Hematopoietic multipotent progenitor cell treated with erythropoietin and hydrocortisone succinate and interleukin-3 and kit ligand, for 4 days (in vitro differentiated cells): Measurements from ENCODE around the gene SPATA31C2.
"Not testable (repeated sequence)": the region's sequence is repeated elsewhere in the genome, so short reads cannot be mapped to it uniquely, and the experiment has no call there.

ENCODE experiments used
- DNase-seq: peaks from one replicate; pipeline ENCODE4 v3.0.0-alpha.2; 2015

SPATA31C2 gene

DNA sequence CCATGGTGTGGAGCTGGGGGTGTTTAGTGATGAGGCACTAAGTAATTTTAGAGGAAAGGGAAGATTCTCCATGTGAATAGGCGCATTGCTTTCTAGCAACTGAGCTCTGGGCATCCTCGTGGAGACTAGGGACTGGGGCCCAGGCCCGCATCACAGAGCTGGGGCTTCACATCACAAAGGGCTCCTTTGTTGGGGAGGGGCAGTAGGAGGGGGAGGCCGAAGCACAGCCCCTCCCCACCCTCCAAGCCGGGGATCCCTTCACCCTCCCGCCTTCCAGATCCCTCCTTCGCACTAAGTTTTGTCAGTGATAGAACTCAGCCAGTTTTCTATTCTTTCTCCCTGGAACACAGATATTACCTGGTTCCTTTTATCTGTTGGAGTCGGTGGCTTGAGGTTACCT is at the start of gene SPATA31C2:
Gene SPATA31C2, minus strand, starts transcription at position 101 of the 400 bp plus-strand sequence. Its CDS starts 29 bp downstream, at position 72.
- not testable (repeated sequence) for DNase-seq

DNA sequence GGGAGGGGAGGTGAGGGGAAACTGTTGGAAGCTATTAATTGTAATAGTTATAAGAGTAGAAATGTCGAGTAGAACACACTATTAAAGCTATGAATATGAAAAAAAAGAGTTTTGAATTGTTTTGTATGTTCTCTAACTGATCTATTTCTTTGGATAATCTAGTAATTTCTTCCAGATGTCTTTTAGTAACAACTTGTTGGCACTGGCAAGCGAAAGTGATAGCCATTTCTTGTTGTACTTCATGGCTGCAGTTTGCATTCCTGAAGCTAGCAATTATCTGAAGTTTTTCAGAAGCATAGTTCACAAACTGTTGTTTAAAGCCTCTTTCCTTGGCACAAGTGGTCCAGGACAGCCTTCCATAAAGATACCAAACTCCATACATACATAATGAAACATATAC is 49.4 kb upstream of the SPATA31C2 start:
- DNase-seq, result no peak

DNA sequence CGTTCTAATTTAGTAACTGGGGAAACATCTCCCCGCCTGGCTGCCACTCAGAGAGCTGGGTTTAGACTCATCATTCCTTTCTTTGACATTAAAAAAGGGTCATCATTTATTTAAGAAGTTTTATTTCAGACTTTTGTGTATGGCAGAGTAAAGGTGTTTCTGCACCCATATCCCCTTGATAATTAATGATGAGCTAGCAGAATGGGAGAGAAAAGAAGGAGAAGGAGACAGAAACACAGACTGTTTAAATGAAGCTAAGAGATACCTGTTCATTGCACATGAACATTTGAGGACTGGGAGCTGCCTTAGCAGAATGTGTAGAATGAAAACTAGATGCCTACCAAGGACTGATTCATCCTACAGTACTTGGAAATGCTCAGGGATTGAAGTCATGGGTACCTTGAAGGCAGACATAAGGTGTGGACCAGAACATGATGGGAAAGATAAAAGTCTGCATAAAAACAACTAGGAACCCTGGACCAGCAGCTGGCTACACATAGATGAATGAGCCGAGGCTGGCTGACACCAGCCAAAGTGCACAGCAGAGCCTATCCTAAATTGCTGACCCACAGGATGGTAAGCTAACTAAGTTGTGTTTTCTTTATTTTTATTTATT is 48.3 kb upstream of the SPATA31C2 start:
- no peak for DNase-seq

DNA sequence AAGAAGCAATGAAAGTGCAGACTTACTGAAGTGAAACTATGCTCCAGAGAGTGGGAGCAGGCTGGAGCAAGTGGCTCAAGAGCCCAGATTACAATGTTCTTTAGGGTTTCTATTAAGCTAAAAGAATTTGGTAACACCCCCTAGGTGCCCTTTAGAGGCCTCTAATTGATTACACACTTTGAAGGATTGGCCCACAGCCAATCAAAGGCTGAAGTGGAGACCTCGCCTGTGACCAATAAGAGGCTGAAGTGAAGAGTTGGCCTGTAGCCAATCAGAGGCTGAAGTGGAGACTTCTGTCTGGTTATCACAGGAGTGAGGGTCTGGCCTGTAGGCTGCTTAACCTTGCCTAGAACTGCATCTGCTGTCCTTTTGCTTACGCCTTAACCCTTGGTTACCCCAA is 46.7 kb upstream of the SPATA31C2 start:
- peak; percentile 8 for DNase-seq

DNA sequence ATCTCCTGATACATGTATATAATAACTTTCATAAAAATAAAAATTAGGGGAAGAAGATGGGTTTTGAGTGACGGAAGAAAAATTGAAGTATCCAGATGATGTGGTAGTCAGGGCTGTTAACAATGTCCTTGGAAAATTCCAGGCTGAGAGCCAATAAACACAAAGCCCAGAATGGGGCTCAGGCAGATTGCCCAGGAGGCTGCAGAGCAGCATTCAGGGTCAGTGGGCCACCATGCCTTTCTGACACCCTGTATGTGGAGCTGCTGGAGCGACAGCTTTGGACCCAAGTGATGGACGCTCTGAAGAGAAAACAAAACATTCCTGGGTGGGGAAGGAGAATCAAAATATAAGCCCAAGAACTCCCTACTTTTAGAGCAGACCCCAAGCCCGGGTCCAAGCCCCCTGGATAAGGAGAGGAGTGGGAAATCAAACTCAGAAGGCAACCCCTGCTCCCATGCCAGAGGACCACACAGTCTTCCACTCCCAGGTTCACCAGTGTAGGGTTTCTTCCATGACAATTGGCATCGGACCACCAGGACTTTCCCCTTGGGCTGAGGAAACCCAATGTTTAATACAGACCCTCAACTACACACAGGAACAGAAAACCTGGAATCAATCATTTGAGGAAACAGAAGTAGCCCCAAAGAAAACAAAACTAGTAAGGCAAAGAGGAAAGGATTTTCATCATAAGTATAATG is 45.7 kb upstream of the SPATA31C2 start:
- DNase-seq, result no peak

DNA sequence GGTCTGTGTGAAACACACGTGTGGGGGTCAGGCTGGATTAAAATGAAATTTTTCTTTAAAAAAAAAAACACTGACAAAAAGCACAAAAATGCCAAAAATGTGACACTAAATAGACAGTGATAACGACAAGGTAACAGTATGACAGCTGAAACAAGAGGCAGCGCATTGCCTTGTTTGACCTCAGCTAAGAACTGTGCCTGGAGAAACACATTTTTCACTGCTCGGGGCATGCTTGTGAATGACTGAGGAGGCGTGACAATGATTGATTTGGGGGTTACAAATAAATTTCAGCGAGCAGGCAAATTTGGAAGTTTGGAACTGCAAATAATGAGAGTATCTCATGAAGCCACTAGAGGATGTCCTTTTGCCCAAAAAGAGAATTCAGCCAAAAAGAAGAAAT is 44.2 kb upstream of the SPATA31C2 start:
- no peak for DNase-seq

DNA sequence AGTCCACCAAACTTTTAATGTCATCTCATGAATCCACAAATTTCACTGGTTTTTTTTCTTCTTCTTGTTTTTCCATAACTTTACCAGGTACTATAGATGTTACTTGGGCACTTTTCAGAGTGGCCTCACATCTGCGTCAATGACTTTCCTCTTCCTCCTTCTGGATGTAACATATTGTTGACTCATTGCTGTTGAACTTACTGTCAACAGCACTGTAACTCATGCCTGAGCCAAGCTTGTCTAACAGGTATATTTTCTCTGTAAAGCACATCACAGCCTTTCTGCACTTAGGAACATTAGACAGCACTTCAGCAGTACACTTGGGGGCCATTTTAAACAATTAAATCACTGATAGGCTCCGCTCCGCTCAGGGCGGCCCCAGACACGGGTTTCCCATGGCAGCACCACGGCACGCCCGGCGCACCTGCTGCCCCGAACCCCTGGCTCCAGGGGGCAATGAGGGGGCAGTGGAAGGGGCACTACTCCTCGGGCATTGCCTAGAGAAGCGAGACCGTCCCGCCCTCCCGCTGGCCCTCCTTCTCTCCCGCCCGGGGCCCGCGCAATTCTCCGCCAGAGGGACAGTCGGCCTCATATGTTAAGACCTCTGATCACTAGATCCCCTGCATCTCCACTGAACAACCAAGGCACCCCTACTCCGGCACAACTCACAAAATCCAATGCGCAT is 41.9 kb upstream of the SPATA31C2 start:
- peak; percentile 8 for DNase-seq

DNA sequence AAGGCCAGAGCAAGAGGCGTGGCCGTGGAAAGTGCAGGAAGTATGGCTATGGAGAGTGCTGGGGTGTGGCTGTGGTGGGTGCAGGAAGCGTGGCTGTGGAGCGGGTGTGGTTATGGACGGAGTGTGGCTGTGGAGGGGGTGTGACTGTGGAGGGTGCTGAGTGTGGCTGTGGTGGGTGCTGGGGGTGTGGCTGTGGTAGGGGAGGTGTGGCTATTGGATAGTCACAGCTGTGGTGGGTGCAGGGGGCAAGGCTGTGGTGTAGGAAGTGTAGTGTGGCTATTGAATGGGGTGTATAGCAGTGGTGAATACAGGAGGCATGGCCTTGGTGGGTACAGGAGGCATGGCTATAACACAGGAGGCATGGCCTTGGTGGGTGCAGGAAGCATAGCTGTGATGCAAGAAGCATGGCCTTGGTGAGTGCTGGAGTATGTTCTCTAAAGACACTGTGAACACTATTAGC is 40.8 kb upstream of the SPATA31C2 start:
- DNase-seq, result peak; percentile 63

DNA sequence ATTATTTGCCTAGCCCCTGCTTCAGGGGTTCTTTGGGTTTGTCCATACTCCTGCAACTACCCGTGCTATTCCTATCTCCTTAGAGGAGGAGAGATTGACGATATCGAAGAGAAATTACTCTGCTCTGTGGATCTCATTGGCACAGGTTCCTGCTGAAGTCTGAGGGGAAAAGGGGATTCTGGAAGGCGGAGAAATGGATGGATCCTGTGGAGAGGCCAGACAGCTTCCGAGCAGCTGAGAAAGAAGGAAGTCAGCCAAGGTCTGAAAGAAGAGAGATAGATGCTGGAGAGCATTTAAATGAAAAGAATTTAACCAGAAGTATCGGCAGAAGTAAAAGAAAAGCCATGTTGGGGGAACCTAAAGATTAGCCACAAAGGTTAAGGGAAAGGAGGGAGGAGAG is 40.4 kb upstream of the SPATA31C2 start:
- no peak for DNase-seq

DNA sequence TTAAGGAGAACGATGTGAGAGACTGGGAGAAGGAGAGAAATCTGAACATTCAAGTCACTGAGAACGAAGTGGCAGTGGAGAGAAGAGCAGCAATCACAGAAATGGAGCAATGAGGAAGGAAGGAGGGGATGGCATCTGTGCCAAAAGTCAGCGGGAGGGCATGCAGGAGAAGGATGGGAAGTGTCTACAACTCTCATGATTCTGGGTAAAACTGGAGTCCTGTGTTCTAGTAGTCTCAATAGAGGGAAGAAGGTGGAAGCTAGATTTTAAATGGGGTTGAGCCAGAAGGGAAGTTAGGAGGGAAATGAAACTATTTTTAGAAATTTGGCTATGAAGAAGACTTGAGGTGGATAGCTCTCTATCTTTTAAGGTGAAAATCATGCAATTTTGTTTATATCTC is 39.1 kb upstream of the SPATA31C2 start:
- no peak for DNase-seq

DNA sequence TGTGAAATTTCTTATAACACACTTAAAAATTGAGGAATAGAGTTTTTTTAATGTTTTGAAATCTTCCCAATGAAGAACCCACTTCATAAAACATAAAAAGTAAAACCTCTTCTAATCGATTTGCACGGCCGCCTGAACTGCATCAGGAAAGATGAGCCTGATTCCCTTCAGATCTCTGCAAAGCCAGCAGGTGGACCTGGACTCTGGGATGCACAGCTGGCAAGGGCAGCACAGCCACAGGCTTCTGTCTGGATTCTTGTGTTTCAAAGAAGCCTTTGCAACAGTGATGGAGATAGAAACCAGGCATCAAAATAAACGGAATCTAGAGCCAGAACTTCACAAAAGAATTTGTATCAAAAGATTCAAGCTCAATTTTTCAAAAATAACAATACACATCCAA is 36.0 kb upstream of the SPATA31C2 start:
- DNase-seq, result no peak

DNA sequence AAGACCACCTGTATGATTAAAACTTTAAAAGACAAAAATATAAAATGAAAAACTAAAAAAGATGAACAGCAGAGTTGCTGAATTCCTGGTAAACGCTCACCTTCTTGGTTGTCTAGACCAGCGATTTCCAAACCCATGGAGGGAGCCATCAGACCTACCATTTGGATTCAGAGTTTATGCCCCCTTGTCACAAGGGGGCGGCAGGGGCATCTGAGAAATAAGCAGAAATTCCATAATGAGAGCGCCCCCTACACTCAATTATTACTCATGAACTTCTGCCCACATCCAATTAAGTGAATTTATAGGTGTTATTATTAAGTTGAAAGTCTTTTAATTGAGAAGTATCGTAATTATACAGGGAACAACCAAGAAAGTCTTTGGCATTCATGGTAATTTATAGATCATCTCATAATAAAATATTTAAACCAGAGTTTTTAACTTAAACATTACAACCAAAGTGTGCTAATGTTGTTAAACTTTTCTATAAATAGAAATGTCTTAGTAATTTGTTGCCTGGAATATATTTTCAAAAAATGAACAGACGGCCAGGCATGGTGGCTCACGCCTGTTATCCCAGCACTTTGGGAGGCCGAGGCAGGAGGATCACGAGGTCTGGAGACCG is 35.2 kb upstream of the SPATA31C2 start:
- peak; percentile 95 for DNase-seq

DNA sequence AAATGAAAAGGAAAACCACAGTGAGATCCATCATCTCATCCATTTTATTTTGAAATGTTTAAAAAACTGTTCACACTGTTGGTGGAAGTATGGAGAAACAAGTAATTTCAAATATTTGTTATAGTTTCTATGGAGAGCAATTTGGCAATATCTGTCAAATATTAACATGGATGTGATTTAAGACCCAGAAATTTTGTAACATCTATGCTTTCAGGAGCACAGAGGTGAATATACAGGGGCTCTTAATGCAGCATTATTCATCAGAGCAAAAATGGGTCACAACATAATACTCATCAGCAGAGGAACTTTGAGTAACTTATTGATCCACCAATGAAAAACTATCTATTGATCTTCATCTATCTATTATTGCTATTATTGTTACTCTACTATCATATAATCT is 31.4 kb upstream of the SPATA31C2 start:
- DNase-seq, result no peak

DNA sequence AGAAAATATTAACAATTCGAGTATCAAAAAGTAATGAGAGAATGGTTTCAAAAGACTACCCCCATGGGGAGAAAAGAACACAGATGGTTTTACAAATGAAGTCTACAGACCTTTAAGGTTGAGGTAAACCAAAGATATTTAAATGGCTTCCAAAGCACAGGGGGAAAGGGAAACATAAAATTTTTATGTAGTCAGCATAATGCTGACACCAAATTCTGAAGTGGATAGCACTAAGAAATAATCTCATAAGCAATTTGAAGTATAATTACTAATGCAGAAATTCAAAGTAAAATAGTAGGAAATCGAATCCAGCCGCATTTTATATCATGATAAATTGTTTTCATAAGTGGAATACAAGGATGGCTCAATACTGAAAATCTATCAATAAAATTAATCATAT is 30.3 kb upstream of the SPATA31C2 start:
- no peak for DNase-seq

DNA sequence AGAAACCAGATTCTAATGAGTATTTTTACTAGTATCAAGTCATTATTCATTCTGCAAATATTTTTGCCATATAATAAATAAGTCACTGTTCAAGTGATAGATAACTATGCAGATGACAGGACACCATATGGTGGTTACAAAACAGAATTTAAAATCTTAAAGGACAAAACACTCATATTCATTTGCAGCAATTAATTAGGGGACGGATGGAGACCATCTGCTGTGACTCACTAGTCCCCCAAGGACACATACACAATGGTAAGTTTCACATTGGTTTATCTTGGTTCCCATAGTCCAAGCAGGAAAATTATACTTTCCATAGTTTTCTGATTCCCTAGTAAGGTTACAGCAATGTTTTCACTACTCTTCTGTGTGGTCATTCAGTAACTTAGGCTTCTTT is 28.4 kb upstream of the SPATA31C2 start:
- DNase-seq, result no peak

DNA sequence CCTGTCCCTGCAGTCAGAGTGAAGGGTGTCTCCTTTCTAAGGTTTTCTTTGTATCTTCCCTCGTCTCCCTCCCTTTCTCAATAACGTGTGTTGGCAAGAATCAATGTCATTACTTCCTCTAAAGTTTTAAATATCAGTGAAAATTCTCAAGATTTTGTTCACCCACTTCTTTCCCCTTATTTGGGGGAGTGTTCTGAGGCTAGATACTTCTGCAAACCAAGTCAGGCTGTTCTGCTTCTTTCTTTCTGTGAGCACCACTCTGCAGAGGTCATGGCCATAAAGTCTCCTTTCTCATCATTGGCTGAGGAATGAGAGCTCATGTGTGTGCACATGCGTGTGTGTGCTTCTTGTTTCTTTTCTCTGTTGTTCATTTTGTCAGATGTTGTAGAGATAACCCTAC is 26.6 kb upstream of the SPATA31C2 start:
- DNase-seq, result no peak

DNA sequence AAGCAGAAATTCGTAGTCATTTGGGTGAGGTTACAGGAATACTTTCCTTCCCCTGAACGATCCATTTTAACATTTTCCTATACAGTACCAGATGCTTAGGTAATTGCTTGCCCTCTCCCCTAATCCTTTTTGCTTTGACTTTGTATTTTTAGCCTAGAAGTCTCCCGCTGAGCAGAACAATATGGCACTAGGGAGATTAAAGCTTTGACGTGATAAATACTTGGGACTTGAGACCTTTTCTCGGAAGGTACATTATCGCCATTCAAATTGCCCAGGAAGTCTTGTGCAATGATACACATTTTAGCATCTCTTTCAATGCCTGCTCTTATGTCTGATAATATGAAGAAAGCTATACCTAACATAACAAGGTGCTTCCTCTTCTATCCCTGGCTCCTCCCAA is 22.9 kb upstream of the SPATA31C2 start:
- DNase-seq, result no peak

DNA sequence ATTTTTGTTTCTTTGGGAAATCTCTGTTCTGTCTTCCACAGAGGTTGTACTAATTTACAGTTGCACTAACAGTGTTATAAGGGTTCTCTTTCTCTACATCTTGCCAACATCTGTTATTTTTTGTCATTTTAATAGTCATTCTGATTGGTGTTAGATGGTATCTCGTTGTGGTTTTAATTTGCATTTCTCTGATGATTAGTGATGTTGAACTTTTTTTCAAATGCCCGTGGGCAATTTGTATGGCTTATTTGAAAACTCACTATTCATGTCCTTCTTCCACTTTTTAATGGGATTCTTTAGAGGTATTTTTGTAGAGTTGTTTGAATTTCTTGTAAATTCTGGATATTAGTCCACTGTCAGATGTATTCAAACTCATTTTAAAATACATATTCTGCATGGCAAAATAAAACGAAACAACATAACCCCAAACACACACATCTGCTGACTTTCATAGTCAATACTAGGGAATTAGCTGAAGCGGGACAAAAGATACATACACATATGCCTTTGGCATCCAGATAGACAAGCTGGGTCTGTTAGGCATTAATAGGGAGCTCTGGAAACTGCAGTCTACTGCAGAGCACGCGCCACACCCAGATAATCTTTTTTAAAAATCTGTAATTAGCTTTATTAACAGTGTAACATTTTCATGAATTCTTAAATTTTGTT is 5.8 kb upstream of the SPATA31C2 start:
- DNase-seq, result no peak

DNA sequence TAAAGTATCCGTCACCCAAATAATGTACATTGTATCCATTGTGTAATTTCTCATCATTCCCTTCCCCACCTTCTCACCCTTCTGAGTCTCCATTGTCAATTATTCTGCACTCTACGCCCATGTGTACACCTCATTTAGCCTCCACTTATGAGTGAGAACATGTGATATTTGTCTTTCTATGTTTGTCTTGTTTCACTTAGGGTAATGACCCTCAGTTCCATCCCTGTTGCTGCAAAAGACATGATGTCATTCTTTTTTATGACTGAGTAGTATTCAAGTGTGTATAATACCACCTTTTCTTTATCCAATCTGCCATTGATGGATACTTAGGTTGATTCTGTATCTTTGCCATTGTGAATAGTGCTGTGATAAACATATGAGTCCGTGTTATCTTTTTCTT is 4.9 kb upstream of the SPATA31C2 start:
- no peak for DNase-seq

DNA sequence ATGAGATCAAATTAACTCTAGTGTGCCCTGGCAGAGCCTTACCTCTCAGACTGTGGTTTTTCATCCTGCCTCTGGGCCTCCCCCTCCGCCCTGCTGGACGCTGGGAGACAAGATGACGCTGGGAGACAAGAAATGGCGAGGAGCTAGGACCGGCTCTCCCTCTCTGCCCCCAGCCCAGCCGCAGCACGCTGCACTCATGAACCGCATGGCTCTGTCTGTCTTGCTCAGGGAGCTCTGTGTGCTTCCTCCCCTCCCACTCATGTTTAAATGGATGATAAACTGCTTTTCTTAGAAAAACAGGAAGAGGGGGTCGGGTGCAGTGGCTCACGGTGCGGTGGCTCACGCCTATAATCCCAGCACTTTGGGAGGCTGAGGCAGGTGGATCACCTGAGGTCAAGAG is 4.7 kb downstream of the SPATA31C2 start:
- peak; percentile 40 for DNase-seq

DNA sequence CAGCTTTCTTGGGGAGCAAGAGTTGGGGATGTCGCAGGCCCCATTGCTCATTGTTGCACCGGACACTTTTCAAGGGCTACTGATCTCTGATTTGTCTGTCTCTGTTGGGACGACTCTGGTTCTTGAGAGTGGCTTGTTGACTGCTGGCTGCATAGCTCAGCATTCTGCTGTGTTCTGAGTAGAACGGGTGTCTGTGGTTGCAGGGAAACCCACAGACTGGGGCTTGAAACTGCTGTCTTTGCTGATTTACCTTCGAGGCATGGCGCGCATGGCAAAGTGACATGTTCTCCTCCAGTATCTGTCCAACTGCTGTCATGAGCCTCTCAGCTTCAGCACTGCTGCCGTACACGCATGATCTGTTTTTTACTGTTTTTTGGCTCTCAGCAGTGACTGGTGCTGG is 8.7 kb downstream of the SPATA31C2 start:
- not testable (repeated sequence) for DNase-seq

DNA sequence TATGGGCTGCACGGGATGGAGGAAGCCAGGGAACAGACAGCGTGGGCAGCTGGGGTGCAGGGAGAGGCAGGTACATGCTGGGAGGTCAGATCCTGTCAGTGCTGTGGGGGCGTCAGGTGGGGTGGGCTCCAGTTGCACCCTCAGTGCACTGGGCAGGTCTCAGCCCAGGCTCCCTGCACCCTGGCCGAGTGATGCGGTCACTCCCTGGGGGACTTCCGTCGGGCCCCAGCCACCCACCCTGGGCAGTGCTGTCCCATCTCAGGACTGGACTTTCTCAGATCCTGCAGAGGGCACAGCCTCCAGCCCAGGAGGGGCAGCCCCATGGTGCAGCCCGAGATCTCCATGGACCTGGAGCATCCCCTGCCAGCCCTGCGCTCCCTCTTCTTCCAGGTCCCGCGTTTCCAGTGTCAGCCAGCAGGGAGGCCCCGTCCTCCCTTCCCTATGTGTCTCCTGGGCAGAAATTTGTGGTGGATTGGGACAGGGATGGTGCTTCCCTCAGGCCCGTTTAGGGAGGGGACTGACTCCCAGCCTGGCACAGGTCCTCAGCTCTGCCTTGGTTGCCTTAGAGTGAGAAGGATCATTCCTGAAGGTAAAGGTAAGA is 10.5 kb downstream of the SPATA31C2 start:
- not testable (repeated sequence) for DNase-seq

DNA sequence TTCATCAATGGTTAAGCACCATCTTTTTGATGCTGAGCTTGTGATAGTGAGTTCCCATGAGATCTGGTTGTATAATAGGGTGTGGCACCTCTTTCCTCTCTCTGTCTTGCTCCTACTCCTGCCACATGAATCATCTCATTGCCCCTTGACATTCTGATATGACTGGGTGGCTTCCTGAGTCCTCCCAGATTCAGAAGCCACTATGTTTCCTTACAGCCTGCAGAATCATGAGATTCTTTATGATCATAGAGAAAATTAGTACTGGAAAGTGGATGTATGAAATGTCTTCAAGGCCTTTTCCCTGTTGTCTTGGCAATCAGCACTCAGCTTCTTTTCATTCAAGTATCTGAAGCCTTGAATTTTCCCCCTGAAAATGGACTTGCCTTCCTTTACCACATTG is 14.9 kb downstream of the SPATA31C2 start:
- not testable (repeated sequence) for DNase-seq
